ENCODE data around the gene HMOX2.

HMOX2 gene

GRCh38 chr16:4507588-4508345 is 31.6 kb downstream of the HMOX2 start:
- no peaks in the 10 kb centered on the region for H3K9me3 ChIP-seq (ENCODE audit: low read length)
- no peak overlapping the region for H3K4me3 ChIP-seq (ENCODE audit: low read depth in 1 of 2, low read length in 2 of 2)
- H3K27me3 ChIP-seq (ENCODE audit: control insufficient read depth in 1 of 2, insufficient read depth in 2 of 2, low read length in 2 of 2), result no peaks in the 10 kb centered on the region
- peaks cover 45% of the 10 kb centered on the region for H3K36me3 ChIP-seq (ENCODE audit: insufficient read depth, low read length)
- peaks cover 7% of the 10 kb centered on the region for H3K4me1 ChIP-seq (ENCODE audit: insufficient read depth, low read length)
- H3K27ac ChIP-seq (ENCODE audit: low read depth, low read length), result no peak overlapping the region
- no peak overlapping the region for H3K9ac ChIP-seq (ENCODE audit: low read length)

GRCh38 chr16:4508806-4509205 is 32.6 kb downstream of the HMOX2 start:
- Histone ChIP-seq H3K4me3 (ENCODE audit: low read depth in 1 of 2, low read length in 2 of 2) (no peak overlapping the region), H3K27me3 (ENCODE audit: control insufficient read depth in 1 of 2, insufficient read depth in 2 of 2, low read length in 2 of 2) (no peaks in the 10 kb centered on the region), H3K9me3 (ENCODE audit: low read length) (no peaks in the 10 kb centered on the region), H3K36me3 (ENCODE audit: insufficient read depth, low read length) (peaks cover 45% of the 10 kb centered on the region), H3K9ac (ENCODE audit: low read length) (no peak overlapping the region), H3K27ac (ENCODE audit: low read depth, low read length) (no peak overlapping the region), H3K4me1 (ENCODE audit: insufficient read depth, low read length) (peaks cover 7% of the 10 kb centered on the region)

- H3K27ac ChIP-seq (ENCODE audit: low read depth, low read length), result no peak overlapping the region
- no peak overlapping the region for H3K4me3 ChIP-seq (ENCODE audit: low read depth in 1 of 2, low read length in 2 of 2)
- H3K4me1 ChIP-seq (ENCODE audit: insufficient read depth, low read length), result peaks cover 13% of the 10 kb centered on the region
- peaks cover 45% of the 10 kb centered on the region for H3K36me3 ChIP-seq (ENCODE audit: insufficient read depth, low read length)
- H3K9ac ChIP-seq (ENCODE audit: low read length), result no peak overlapping the region
- no peaks in the 10 kb centered on the region for H3K9me3 ChIP-seq (ENCODE audit: low read length)
- no peaks in the 10 kb centered on the region for H3K27me3 ChIP-seq (ENCODE audit: control insufficient read depth in 1 of 2, insufficient read depth in 2 of 2, low read length in 2 of 2)
Measured at GRCh38 chr16:4509420-4509819, 33.2 kb downstream of the HMOX2 start.

- no peaks in the 10 kb centered on the region for H3K9me3 ChIP-seq (ENCODE audit: low read length)
- H3K9ac ChIP-seq (ENCODE audit: low read length), result no peak overlapping the region
- H3K36me3 ChIP-seq (ENCODE audit: insufficient read depth, low read length), result peaks cover 45% of the 10 kb centered on the region
- no peak overlapping the region for H3K4me3 ChIP-seq (ENCODE audit: low read depth in 1 of 2, low read length in 2 of 2)
- H3K27me3 ChIP-seq (ENCODE audit: control insufficient read depth in 1 of 2, insufficient read depth in 2 of 2, low read length in 2 of 2), result no peaks in the 10 kb centered on the region
- peaks cover 20% of the 10 kb centered on the region for H3K4me1 ChIP-seq (ENCODE audit: insufficient read depth, low read length)
- H3K27ac ChIP-seq (ENCODE audit: low read depth, low read length), result no peak overlapping the region
Measured at GRCh38 chr16:4510131-4510530, 33.9 kb downstream of the HMOX2 start.

GRCh38 chr16:4510747-4511426 is 34.7 kb downstream of the HMOX2 start:
- Histone ChIP-seq H3K27me3 (ENCODE audit: control insufficient read depth in 1 of 2, insufficient read depth in 2 of 2, low read length in 2 of 2) (no peaks in the 10 kb centered on the region), H3K9ac (ENCODE audit: low read length) (no peak overlapping the region), H3K4me3 (ENCODE audit: low read depth in 1 of 2, low read length in 2 of 2) (no peak overlapping the region), H3K27ac (ENCODE audit: low read depth, low read length) (no peak overlapping the region), H3K9me3 (ENCODE audit: low read length) (no peaks in the 10 kb centered on the region), H3K36me3 (ENCODE audit: insufficient read depth, low read length) (peaks cover 45% of the 10 kb centered on the region), H3K4me1 (ENCODE audit: insufficient read depth, low read length) (peaks cover 27% of the 10 kb centered on the region)

GRCh38 chr16:4511441-4512082 is 35.4 kb downstream of the HMOX2 start:
- peaks cover 32% of the 10 kb centered on the region for H3K4me1 ChIP-seq (ENCODE audit: insufficient read depth, low read length)
- H3K27me3 ChIP-seq (ENCODE audit: control insufficient read depth in 1 of 2, insufficient read depth in 2 of 2, low read length in 2 of 2), result no peaks in the 10 kb centered on the region
- no peak overlapping the region for H3K9ac ChIP-seq (ENCODE audit: low read length)
- H3K4me3 ChIP-seq (ENCODE audit: low read depth in 1 of 2, low read length in 2 of 2), result no peak overlapping the region
- peaks cover 45% of the 10 kb centered on the region for H3K36me3 ChIP-seq (ENCODE audit: insufficient read depth, low read length)
- no peaks in the 10 kb centered on the region for H3K9me3 ChIP-seq (ENCODE audit: low read length)
- H3K27ac ChIP-seq (ENCODE audit: low read depth, low read length), result no peak overlapping the region

GRCh38 chr16:4512473-4512872 is 36.3 kb downstream of the HMOX2 start:
- H3K27me3 ChIP-seq (ENCODE audit: control insufficient read depth in 1 of 2, insufficient read depth in 2 of 2, low read length in 2 of 2), result no peaks in the 10 kb centered on the region
- peaks cover 43% of the 10 kb centered on the region for H3K36me3 ChIP-seq (ENCODE audit: insufficient read depth, low read length)
- H3K27ac ChIP-seq (ENCODE audit: low read depth, low read length), result no peak overlapping the region
- no peak overlapping the region for H3K9ac ChIP-seq (ENCODE audit: low read length)
- peaks cover 37% of the 10 kb centered on the region for H3K4me1 ChIP-seq (ENCODE audit: insufficient read depth, low read length)
- H3K9me3 ChIP-seq (ENCODE audit: low read length), result no peaks in the 10 kb centered on the region
- no peak overlapping the region for H3K4me3 ChIP-seq (ENCODE audit: low read depth in 1 of 2, low read length in 2 of 2)

GRCh38 chr16:4513086-4513860 is 37.1 kb downstream of the HMOX2 start:
- Histone ChIP-seq H3K9me3 (ENCODE audit: low read length) (no peaks in the 10 kb centered on the region), H3K4me1 (ENCODE audit: insufficient read depth, low read length) (peaks cover 37% of the 10 kb centered on the region), H3K27me3 (ENCODE audit: control insufficient read depth in 1 of 2, insufficient read depth in 2 of 2, low read length in 2 of 2) (no peaks in the 10 kb centered on the region), H3K4me3 (ENCODE audit: low read depth in 1 of 2, low read length in 2 of 2) (no peak overlapping the region), H3K9ac (ENCODE audit: low read length) (no peak overlapping the region), H3K27ac (ENCODE audit: low read depth, low read length) (no peak overlapping the region), H3K36me3 (ENCODE audit: insufficient read depth, low read length) (peaks cover 35% of the 10 kb centered on the region)

- Histone ChIP-seq H3K27me3 (ENCODE audit: control insufficient read depth in 1 of 2, insufficient read depth in 2 of 2, low read length in 2 of 2) (no peaks in the 10 kb centered on the region), H3K27ac (ENCODE audit: low read depth, low read length) (no peak overlapping the region), H3K9ac (ENCODE audit: low read length) (no peak overlapping the region), H3K36me3 (ENCODE audit: insufficient read depth, low read length) (peaks cover 29% of the 10 kb centered on the region), H3K9me3 (ENCODE audit: low read length) (no peaks in the 10 kb centered on the region), H3K4me1 (ENCODE audit: insufficient read depth, low read length) (peaks cover 37% of the 10 kb centered on the region), H3K4me3 (ENCODE audit: low read depth in 1 of 2, low read length in 2 of 2) (no peak overlapping the region)
Measured at GRCh38 chr16:4513881-4514280, 37.7 kb downstream of the HMOX2 start.

GRCh38 chr16:4514606-4515005 is 38.4 kb downstream of the HMOX2 start:
- no peak overlapping the region for H3K27ac ChIP-seq (ENCODE audit: low read depth, low read length)
- H3K27me3 ChIP-seq (ENCODE audit: control insufficient read depth in 1 of 2, insufficient read depth in 2 of 2, low read length in 2 of 2), result no peaks in the 10 kb centered on the region
- H3K4me1 ChIP-seq (ENCODE audit: insufficient read depth, low read length), result peaks cover 37% of the 10 kb centered on the region
- H3K9me3 ChIP-seq (ENCODE audit: low read length), result no peaks in the 10 kb centered on the region
- no peak overlapping the region for H3K9ac ChIP-seq (ENCODE audit: low read length)
- H3K4me3 ChIP-seq (ENCODE audit: low read depth in 1 of 2, low read length in 2 of 2), result no peak overlapping the region
- peaks cover 23% of the 10 kb centered on the region for H3K36me3 ChIP-seq (ENCODE audit: insufficient read depth, low read length)

GRCh38 chr16:4515611-4516233 is 39.5 kb downstream of the HMOX2 start:
- Histone ChIP-seq H3K4me1 (ENCODE audit: insufficient read depth, low read length) (peaks cover 37% of the 10 kb centered on the region), H3K27ac (ENCODE audit: low read depth, low read length) (no peak overlapping the region), H3K4me3 (ENCODE audit: low read depth in 1 of 2, low read length in 2 of 2) (no peak overlapping the region), H3K9me3 (ENCODE audit: low read length) (no peaks in the 10 kb centered on the region), H3K27me3 (ENCODE audit: control insufficient read depth in 1 of 2, insufficient read depth in 2 of 2, low read length in 2 of 2) (no peaks in the 10 kb centered on the region), H3K9ac (ENCODE audit: low read length) (no peak overlapping the region), H3K36me3 (ENCODE audit: insufficient read depth, low read length) (peaks cover 16% of the 10 kb centered on the region)
